Endometrial microvascular endothelial cells (primary cell): ENCODE results near the gene ZNF101. TPM values are rescaled to one million over a fixed set of nuclear protein-coding genes. Genes with fewer than 3 reads are reported as not detected.
"Not testable (repeated sequence)": the region's sequence is repeated elsewhere in the genome, so short reads cannot be mapped to it uniquely, and the experiment has no call there.

Source experiments
- in situ Hi-C: cut with HindIII; loops from 2 replicates; pipeline ENCODE4 v1.10.0; 2017; ENCODE audit warnings: low sequenced_read_pairs, low pct_unique_long_range_greater_than_20kb; ENCODE audit errors: inconsistent ontology term
- total RNA-seq: library from RNA; depleted of rRNA; stranded (reverse); fragments of >200 nt; gene quantifications from one replicate; pipeline ENCODE4 v1.2.3, GENCODE V29; 2015; ENCODE audit errors: inconsistent ontology term

ZNF101 gene
- total RNA-seq, 1 donor from 2014 or later = 3.7 TPM

DNA sequence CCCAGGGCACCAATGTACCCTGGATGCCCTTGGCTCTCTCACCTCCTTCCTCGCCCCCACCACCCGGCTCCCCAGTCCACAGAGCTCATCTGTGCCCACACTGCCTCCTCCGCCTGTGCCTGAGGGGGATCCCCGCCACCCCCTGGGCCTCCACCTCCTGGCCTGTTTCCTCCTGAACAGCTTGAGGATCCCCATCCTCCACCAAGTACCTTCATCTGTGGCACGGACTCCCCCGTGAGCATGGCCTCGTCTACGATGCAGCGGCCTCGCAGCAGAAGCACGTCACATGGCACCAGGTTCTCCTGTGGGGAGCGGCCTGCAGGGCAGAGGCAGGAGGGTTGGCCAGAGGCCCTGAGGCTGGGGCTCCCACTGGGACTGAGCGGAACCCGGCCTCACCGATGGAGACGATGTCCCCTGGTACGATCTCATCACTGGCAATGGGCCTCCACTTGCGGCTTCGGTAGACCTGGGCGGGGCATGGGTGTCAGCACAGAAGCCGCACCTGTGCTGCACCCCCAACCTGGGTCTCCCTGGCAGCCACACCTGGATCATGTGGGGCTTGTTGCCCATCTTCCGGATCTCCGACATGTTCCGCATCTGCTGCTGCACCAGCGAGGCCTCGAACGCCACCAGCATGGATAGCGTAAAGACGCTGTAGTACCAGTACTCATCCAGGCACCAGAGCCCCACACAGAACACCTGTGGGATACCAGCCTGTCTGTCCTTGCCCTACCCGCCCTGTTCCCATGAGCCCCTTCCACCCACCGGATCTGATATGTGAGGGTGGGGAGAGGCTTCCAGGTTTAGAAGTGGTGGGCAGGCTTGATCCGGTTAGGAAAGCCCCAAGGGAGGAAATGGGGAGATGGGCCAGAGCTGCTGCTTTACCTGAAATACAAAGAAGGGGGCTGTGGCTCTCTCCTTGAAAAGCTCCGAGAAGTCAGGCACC lies 11.9 kb upstream of the ZNF101 start:
- in situ Hi-C loops = no loop called here

DNA sequence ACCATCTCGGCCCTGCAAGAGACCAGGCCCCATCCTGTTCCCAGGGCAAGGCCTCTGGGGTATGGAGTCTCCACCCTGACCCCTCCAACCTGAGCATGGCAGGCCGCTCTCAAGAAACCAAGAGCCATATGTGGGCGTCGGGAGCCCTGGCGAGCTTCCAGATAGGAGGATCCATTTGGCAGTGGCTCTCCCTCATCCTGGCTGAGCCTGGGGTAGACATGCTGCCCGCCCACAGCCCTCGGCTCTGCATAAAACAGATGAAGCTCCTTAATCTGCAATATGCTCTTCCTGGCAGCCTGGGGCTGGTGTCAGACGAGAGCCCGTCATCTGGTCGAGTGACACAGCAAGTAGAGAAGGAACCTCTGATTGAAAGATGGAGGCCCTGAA lies 11.2 kb upstream of the ZNF101 start:
- in situ Hi-C loops = no loop called here

DNA sequence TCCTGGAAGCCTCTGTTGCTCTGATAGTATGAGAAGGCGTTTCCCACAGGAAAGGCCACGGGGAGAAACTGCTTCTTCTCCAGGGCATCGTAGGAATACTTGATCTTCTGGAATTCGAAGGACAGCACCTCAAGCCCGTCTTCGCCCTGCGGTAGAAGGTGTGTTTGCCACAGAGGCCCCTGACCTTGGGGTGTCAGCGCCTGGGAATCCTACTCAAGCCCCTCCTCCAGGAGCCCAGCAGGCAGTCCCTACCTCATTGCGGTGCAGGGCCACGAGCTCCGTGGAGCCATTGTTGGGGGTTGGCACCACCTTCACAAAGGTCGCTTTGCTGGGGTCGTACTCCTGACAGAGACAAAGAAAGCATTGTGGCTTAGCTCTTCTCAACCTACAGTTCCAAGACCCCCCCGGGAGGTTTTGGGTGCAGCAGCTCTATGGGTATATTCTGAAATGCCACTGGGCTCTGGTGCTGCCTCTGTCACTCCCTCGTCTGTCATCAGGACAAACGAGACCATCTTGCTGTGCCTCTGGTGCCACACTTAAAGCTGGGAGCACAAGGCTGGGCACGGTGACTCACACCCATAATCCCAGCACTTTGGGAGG lies 8.9 kb upstream of the ZNF101 start:
- in situ Hi-C loops = no loop called here

DNA sequence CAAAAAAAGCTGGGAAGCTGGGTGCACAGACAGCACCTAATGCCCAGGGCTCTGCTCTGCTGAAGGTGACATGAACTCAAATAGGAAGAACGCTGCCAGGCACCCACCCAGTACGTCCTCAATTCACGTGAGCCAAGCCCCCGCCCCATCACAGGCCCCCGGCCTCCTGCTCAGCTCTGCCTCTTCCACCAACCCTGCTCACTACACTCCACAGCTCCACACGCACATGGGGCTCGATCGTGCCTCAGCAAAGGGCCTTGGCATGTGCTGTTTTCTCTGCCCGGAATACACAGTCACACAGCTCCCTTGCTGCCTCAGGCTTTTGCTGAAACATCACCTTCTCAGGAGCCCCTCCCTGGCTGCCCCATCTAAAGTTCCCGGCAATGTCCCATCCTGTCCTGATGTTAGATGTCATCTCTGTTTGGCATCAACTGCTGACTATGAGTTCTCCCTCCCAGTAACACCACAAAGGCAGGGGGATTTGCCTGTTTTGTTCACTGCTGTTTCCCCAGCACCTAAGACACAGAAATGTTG lies 7.4 kb upstream of the ZNF101 start:
- in situ Hi-C loops = no loop called here

DNA sequence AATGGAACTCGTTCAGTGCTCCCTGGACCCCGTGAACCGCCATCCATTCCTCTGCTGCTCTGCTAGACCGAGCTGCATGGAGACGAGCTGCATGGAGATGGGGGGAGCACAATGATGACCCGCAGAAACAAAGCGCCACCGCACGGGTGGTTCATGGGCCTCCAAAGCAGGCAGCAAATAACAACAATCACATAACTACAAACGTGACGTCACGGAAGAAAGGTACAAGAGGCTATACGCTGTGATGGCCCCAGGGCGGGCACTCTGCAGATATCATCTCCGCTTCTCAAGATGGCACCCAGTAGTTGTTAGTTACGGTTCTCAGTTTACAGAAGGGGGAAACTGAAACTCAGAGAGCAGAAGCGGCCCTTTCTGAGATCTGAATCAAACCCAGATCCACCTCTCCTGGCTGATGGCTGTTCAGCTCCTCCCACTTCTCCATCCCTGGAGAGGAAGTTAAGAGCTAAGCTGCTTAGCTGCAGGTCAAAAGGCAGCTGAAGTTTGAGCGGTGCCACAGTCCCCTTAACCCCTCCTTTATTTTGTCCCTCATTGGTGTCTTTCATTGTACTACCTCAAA lies 6.9 kb upstream of the ZNF101 start:
- in situ Hi-C loops = no loop called here

DNA sequence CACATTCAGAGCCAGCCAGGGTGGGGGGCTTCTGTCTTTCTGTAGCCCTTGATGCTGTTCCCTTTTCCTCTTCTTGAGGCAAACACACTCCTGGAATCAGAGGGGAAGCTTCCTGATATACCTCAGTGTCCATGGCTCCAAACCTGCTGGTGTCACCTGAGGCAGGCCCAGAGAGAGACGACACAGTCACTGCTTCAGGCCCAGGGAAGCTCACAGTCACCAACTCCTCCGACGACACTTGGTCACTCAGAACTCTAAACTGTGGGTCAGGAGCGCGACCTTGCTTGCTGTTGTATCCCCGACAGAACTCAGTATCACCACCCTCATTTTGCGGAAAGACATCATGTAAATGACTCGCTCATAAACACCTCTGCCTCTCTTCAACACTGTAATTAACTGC lies 6.3 kb upstream of the ZNF101 start:
- in situ Hi-C loops = no loop called here

DNA sequence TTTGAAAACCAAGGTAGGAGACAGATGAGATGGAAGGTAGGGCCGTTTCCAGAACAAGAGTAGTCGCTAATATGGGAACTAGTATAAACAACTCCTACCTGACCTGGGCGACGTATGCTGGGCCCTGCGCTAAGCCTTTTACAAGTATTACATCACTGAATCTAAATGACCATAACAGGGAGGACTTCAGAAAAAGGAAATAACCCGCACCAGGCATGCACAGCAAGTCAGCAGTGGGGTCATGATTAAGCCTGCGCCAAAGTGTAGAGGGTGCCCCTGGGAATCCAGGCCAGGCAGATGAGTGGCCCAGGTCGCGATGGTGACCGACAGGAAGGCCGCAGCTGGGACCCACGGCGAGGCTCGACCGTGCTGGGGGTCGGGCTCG lies 5.8 kb upstream of the ZNF101 start:
- in situ Hi-C loops = no loop called here

DNA sequence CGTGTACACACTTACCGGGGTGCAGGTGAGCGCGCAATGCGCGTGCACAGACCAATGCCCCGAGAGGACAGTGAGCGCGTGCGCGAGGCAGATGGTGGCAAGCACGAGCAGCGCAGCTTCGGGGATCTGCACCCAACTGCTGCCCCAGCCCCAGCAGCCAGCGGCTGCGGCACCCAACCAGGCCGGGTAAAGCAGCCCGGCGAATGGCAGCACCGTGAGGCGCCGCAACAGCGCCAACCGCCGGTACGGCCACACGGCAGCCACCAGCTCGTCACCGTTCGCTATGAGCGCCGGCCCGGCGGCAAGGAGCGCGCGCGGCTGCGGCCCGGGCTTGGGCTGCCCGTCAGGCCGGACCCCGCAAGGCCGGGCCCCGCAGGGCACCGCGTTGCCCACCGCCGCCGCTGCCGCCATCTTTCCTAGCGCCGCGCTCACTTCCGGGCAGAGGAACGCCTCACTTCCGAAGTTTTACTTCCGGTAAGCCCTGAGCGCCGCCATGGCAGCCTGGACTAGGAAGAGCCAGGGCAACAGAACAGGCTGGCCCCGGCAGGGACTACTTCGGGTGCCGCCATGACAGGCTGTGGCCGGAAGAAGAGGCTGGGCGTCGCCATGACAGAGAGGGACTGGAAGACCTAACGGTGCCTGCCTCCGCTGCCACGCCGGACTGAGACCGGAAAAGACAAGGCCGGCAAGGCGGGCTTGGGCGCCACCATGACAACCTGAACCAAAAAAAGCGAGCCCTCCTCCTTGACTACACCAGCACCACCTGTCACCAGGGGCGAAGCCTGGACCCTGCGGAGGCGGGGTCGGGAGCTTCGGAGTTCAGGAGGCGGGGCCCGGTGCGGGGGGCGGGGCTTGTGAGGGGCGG lies 5.2 kb upstream of the ZNF101 start, which contains the start of gene ATP13A1:
TSS of gene ATP13A1 (minus strand) at position 421 of the 865 bp plus-strand sequence. CDS start at position 411, 10 bp downstream.
- in situ Hi-C loops = no loop called here

DNA sequence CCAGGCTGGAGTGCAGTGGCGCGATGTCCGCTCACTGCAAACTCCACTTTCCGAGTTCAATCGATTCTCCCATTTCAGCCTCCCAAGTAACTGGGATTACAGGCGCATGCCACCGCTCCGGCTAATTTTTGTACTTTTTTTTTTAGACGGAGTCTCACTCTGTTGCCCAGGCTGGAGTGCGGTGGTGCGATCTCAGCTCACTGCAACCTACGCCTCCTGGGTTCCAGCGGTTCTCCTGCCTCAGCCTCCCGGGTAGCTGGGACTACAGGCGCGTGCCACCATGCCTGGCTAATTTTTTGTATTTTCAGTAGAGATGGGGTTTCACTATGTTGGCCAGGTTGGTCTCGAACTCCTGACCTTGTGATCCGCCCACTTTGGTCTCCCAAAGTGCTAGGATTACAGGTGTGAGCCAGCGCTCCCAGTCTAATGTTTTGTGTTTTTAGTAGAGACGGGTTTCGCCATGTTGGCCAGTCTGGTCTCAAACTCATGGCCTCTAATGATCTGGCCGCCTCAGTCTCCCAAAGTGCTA lies 3.2 kb upstream of the ZNF101 start:
- in situ Hi-C loops = not testable (repeated sequence)

DNA sequence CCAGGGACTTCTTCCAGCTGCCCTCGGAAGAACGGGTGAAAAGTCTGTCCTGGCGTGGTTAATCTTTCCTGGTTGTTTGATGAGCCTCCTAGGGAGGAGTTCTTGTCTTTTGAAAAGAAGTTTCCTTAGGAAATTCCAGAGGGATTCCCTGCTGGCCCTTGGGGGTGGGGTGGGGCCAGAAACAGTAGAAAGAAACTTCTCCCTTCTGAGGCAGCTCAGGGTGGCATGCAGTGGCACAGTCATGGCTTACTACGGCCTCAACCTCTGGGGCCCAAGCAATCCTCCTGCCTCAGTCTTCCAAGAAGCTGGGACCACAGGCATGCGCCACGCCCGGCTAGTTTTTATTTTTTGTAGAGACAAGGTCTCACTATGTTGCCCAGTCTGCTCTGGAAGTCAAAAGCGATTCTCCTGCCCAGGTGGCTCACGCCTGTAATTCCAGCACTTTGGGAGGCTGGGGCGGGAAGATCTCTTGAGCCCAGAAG lies 1.5 kb downstream of the ZNF101 start:
- in situ Hi-C loops = no loop called here

DNA sequence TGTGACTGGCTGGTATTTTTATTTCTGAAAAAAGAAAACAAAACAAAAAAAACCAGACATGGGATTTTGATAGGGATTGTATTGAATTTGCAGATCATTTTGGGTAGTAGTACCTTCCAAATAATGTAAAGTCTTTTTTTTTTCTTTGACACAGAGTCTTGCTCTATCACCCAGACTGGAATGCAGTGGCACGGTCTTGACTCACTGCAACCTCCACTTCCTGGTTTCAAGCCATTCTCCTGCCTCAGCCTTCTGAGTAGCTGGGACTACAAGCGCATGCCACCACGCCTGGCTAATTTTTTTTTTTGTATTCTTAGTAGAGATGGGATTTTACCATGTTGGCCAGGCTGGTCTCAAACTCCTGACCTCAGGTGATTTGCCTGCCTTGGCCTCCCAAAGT lies 4.2 kb downstream of the ZNF101 start:
- in situ Hi-C loops = no loop called here

DNA sequence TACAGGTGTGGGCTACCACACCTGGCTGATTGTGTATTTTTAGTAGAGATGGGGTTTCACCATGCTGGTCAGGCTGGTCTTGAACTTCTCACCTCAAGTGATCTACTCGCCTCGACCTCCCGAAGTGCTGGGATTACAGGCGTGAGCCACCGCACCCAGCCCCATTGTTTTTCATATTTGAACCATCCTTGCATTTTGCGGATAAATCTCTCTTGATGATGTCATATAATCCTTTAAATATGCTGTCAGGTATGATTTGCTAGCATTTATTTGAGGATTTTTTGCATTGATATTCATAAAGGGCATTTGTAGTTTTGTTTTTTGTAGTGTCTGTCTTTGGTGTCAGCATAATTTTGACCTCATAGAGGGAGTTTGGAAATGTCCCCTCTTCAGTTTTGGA lies 5.7 kb downstream of the ZNF101 start:
- in situ Hi-C loops = no loop called here

DNA sequence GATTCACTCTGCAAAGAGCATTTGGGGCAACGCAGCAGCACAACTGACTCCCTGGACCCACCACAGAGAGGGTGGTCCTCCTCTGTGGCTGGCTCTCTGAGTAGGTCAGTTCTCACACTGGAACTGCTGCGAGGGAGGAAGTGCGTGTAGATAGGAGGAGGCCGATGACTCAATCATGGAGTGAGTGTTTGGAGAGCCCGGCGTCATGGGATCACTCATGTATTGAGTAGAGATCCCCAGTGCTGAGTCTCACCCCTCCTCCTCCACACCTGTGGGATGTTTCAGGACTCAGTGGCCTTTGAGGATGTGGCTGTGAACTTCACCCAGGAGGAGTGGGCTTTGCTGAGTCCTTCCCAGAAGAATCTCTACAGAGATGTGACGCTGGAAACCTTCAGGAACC lies 8.9 kb downstream of the ZNF101 start:
- in situ Hi-C loops = no loop called here

DNA sequence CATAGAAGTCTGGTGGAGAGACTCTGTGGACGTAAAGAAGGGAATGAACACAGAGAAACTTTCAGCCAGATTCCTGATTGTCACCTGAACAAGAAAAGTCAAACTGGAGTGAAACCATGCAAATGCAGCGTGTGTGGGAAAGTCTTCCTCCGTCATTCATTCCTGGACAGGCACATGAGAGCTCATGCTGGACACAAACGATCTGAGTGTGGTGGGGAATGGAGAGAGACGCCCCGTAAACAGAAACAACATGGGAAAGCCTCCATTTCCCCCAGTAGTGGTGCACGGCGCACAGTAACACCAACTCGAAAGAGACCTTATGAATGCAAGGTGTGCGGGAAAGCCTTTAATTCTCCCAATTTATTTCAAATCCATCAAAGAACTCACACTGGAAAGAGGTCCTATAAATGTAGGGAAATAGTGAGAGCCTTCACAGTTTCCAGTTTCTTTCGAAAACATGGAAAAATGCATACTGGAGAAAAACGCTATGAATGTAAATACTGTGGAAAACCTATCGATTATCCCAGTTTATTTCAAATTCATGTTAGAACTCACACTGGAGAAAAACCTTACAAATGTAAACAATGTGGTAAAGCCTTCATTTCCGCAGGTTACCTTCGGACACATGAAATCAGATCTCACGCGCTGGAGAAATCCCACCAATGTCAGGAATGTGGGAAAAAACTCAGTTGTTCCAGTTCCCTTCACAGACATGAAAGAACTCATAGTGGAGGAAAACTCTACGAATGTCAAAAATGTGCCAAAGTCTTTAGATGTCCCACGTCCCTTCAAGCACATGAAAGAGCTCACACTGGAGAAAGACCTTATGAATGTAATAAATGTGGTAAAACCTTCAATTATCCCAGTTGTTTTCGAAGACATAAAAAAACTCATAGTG lies 10.8 kb downstream of the ZNF101 start:
- in situ Hi-C loops = no loop called here

DNA sequence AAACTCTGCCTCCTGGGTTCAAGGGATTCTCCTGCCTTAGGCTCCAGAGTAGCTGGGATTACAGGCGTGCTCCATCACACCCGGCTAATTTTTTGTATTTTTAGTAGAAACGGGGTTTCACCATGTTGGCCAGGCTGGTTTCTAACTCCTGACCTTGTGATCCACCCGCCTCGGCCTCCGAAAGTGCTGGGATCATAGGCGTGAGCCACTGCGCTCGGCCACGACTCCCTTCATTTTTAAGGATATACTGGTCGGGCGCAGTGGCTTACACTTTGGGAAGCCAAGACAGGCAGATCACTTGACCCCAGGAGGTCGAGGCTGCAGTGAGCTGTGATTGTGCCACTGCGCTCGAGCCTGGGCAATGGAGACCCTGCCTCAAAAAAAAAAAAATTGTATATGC lies 17.5 kb downstream of the ZNF101 start:
- in situ Hi-C loops = not testable (repeated sequence)

DNA sequence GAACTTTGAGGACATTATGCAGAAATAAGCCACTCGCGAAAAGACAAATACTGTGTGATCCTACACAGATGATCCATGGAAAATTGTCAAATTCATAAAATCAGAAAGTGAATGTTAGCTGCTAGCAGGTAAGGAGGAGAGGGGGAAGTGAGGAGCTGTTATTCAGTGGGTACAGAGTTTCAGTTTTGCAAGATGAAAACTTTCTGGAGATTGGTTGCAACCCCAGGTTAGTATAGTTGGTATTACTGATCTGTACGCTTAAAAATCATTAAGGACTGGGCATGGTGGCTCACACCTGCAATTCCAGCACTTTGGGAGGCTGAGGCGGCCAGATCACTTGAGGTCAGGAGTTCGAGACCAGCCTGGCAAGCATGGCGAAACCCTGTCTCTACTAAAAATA lies 17.9 kb downstream of the ZNF101 start:
- in situ Hi-C loops = no loop called here

DNA sequence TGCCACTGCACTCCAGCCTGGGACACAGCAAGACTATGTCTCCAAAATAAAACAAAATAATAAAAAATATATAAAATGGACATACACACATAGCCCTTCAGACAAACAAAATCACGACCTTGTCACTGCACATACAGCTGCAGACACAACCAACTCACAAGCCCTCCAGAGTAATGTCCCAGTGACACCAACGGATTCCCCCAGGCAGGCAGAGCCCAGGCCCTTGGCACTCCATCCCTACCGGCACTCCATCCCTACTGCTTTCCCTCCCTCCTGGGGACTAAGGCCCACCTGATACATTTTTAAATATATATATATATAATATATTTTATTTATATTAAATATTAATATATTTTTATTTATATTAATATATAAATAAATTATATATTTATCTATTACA lies 18.5 kb downstream of the ZNF101 start:
- in situ Hi-C loops = no loop called here

DNA sequence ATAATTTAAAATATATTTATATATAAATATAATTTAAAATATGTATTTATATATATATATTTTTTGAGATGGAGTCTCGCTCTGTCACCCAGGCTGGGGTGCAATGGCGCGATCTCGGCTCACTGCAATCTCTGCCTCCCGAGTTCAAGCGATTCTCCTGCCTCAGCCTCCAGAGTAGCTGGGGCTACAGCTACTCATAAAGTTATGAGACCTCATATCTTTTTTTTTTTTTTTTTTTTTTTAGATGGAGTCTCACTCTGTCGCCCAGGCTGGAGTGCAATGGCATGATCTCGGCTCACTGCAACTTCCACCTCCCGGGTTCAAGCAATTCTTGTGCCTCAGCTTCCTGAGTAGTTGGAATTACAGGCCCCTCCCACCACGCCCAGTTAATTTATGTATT lies 20.4 kb downstream of the ZNF101 start:
- in situ Hi-C loops = not testable (repeated sequence)
